ENCODE data around the gene TMEM273. TPM values are rescaled to one million over a fixed set of nuclear protein-coding genes. Genes with fewer than 3 reads are reported as not detected.

Gene TMEM273
- total and polyA plus RNA-seq, 10 of the 15 experiments (the other 5 are each of a cell fraction or from before 2014, with no cell fraction given): 10.3 to 46.3 (median 26.4) TPM

GRCh38 chr10:49187950-49188761 lies at the start of gene TMEM273 (continued):
- no peak for TF ChIP-seq ZBTB11 (CRISPR knock-in tag; IDR thresholded peaks at IDR 0.05)
- peak; percentile 99 for TF ChIP-seq RAD51 (IDR thresholded peaks at IDR 0.05)
- peak; percentile 44 for TF ChIP-seq RUNX3 (IDR thresholded peaks at IDR 0.05; ENCODE audit: low read length)
- no peak for TF ChIP-seq ZNF217 (IDR thresholded peaks at IDR 0.05)
- no peak for TF ChIP-seq CHD4 (IDR thresholded peaks at IDR 0.05)
- TF ChIP-seq KLF5 (IDR thresholded peaks at IDR 0.05; ENCODE audit: partially characterized antibody): no peak
- TF ChIP-seq ATF2 (IDR thresholded peaks at IDR 0.05; ENCODE audit: low read length): no peak
- TF ChIP-seq POLR2AphosphoS5 (IDR thresholded peaks at IDR 0.05; ENCODE audit: low read length): peak; percentile 87
- TF ChIP-seq RB1 (IDR thresholded peaks at IDR 0.05; ENCODE audit: borderline replicate concordance): peak; percentile 65; the same call in 1 of the 2 replicates
- TF ChIP-seq CEBPZ (IDR thresholded peaks at IDR 0.05; ENCODE audit: low read depth, low read length): no peak
- peak; percentile 70 for TF ChIP-seq POLR2A (IDR thresholded peaks at IDR 0.05; ENCODE audit: low read depth, low read length)
- TF ChIP-seq ATF7 (IDR thresholded peaks at IDR 0.05; ENCODE audit: low read depth): peak; percentile 48; the same call in 1 of the 2 replicates
- no peak for TF ChIP-seq CBX5 (IDR thresholded peaks at IDR 0.05; ENCODE audit: low read depth)
- TF ChIP-seq MEF2B (IDR thresholded peaks at IDR 0.05; ENCODE audit: partially characterized antibody, poor library complexity, severe bottlenecking): peak; percentile 92
- TF ChIP-seq PML (IDR thresholded peaks at IDR 0.05; ENCODE audit: low read length): no peak
- no peak for TF ChIP-seq CREB1 (IDR thresholded peaks at IDR 0.05; ENCODE audit: low read depth)
- no peak for TF ChIP-seq ZNF592 (IDR thresholded peaks at IDR 0.05)
- TF ChIP-seq YY1 (IDR thresholded peaks at IDR 0.05; ENCODE audit: low read depth, low read length): no peak

Measured in GM12878 (cell line).